ENCODE results near the gene ZHX3. TPM values are rescaled to one million over a fixed set of nuclear protein-coding genes. Genes with fewer than 3 reads are reported as not detected.

Gene ZHX3
- total and polyA plus RNA-seq, 9 of the 15 experiments (the other 6 are each of a cell fraction or from before 2014, with no cell fraction given), result 0.80 to 14.6 (median 4.9) TPM

GRCh38 chr20:41350408-41350962 lies 33.0 kb upstream of the ZHX3 start:
- no peak for FAIRE-seq
- WGBS (ENCODE audit: insufficient coverage, low coverage, missing lambda C conversion rate), result 56% methylated on average over 7 of the region's 7 CpGs
- TF ChIP-seq SAFB2 (IDR thresholded peaks at IDR 0.05; ENCODE audit: borderline replicate concordance, low read depth, low read length, severe bottlenecking) (no peak), KLF10 (CRISPR knock-in tag; IDR thresholded peaks at IDR 0.05) (no peak), REST (IDR thresholded peaks at IDR 0.05; ENCODE audit: borderline replicate concordance) (no peak), REST (CRISPR knock-in tag; IDR thresholded peaks at IDR 0.05; ENCODE audit: low read depth) (no peak), SIX5 (IDR thresholded peaks at IDR 0.05; ENCODE audit: borderline replicate concordance in 1 of 2, insufficient read depth in 1 of 2, low read depth in 1 of 2, low read length in 2 of 2) (no peak), PTTG1 (tag; IDR thresholded peaks at IDR 0.05; ENCODE audit: low read depth) (no peak), FOXK1 (CRISPR knock-in tag; IDR thresholded peaks at IDR 0.05; ENCODE audit: borderline replicate concordance) (no peak), DEAF1 (CRISPR knock-in tag; IDR thresholded peaks at IDR 0.05) (no peak), FOXJ2 (tag; IDR thresholded peaks at IDR 0.05) (no peak), TAF15 (IDR thresholded peaks at IDR 0.05; ENCODE audit: low read depth, low read length) (no peak), TAF7 (tag; IDR thresholded peaks at IDR 0.05) (no peak), ZNF644 (tag; IDR thresholded peaks at IDR 0.05; ENCODE audit: low read depth) (no peak), ZC3H4 (CRISPR knock-in tag; IDR thresholded peaks at IDR 0.05; ENCODE audit: borderline replicate concordance) (no peak)

More at GRCh38 chr20:41350408-41350962, 33.0 kb upstream of the ZHX3 start:
- H3K79me2 ChIP-seq (ENCODE audit: control insufficient read depth, insufficient read depth, low read length), result no peaks in the 10 kb centered on the region
- peaks cover 0 to 11% of the 10 kb centered on the region in 2 experiments; a peak in 1 of 5 replicates for H3K4me1 ChIP-seq (replicated peaks in 1 of 2; ENCODE audit: control insufficient read depth in 2 of 2, insufficient read depth in 2 of 2, low read length in 2 of 2)
- H3K9me1 ChIP-seq (ENCODE audit: control insufficient read depth, insufficient read depth, low read length), result no peaks in the 10 kb centered on the region
- no peak overlapping the region for H3K27ac ChIP-seq (ENCODE audit: extremely low read depth, low read depth, low read length)
- ATAC-seq (no peak), DNase-seq (ENCODE audit: extremely low read depth in 1 of 4, low spot score in 3 of 4) (no peak)
- intact Hi-C loops (cut with micrococcal nuclease) (no loop called here), in situ Hi-C loops (cut with MboI) (no loop called here)
- 0 out of 3 replicates have a peak, but pooled peaks cover 2% of the 10 kb centered on the region for H3K36me3 ChIP-seq (ENCODE audit: control insufficient read depth, insufficient read depth, low read length)
- no peak overlapping the region for H3K4me2 ChIP-seq (ENCODE audit: insufficient read depth, low read length)
- H2AFZ ChIP-seq (ENCODE audit: low read depth, low read length), result no peak overlapping the region
- POLR2A ChIA-PET, result interaction anchor here (0.6 to 0.9 kb wide), 4 partner anchors 32 to 106 kb away, joined by 3 to 4 read pairs (median 3); no protein-coding TSS in a partner anchor
- H3K4me3 ChIP-seq, result no peak overlapping the region
- H3K27me3 ChIP-seq (ENCODE audit: control insufficient read depth in 2 of 2, insufficient read depth in 2 of 2, low read length in 2 of 2), result no peaks in the 10 kb centered on the region
- BruUV-seq (replicated peaks), result no TSS peak
- H3K9ac ChIP-seq (ENCODE audit: insufficient read depth in 1 of 2, low read depth in 2 of 2, low read length in 2 of 2), result peak overlapping the region in 1 of 2 experiments; percentile 61; a peak in 1 of 4 replicates
- CTCF ChIA-PET (ENCODE audit: low intra/inter-chr PET ratio), result no interaction called here
- no peaks in the 10 kb centered on the region for H3K9me3 ChIP-seq (replicated peaks; ENCODE audit: control insufficient read depth, insufficient read depth, low read depth, low read length)
- no peaks in the 10 kb centered on the region; the same call in 1 of the 2 replicates for H4K20me1 ChIP-seq (replicated peaks; ENCODE audit: control insufficient read depth, insufficient read depth, low read length)
